PC-9 (cell line): ENCODE data around the gene TBC1D22A. TPM values are rescaled to one million over a fixed set of nuclear protein-coding genes. Genes with fewer than 3 reads are reported as not detected.

Experiments used
- BruUV-seq: library from RNA; stranded (reverse); fragments of 400-500 nt; replicated peaks from 2 replicates; lab custom pipeline; 2021; lab: Mats Ljungman, UMichigan
- CTCF ChIA-PET: fragments of 300-600 bp; sonication (Branson Sonifier 250); formaldehyde crosslinking; loops from one replicate; lab custom pipeline; 2022; ENCODE audit warnings: antibody characterized with exemption; lab: Charles Lee
- POLR2A ChIA-PET: fragments of 300-600 bp; sonication (Branson Sonifier 250); formaldehyde crosslinking; loops from one replicate; lab custom pipeline; 2022; ENCODE audit warnings: antibody characterized with exemption; ENCODE audit not compliant: unreplicated experiment; lab: Charles Lee
- DNase-seq, 2 experiments: peaks; one replicate each; pipeline versions ENCODE4 v3.0.0 to v3.0.0-alpha.2; 2015 to 2022; ENCODE audit warnings: mixed read lengths in 1 of 2
- H2AFZ ChIP-seq: fragments of 200-600 bp; sonication (generic); 2 replicates; pipeline ENCODE4 v1.8.1; 2017; ENCODE audit warnings: antibody characterized with exemption
- H3F3A ChIP-seq: fragments of 200-600 bp; sonication (generic); 2 replicates; pipeline ENCODE4 v1.8.1; 2017; ENCODE audit warnings: antibody characterized with exemption, mild to moderate bottlenecking, low read depth; ENCODE audit not compliant: insufficient read depth
- H3K27ac ChIP-seq: fragments of 200-600 bp; sonication (generic); 2 replicates; pipeline ENCODE4 v1.6.1; 2016; ENCODE audit warnings: mixed run types
- H3K27me3 ChIP-seq: fragments of 200-600 bp; sonication (generic); 2 replicates; pipeline ENCODE4 v1.6.1; 2016; ENCODE audit warnings: low read depth, mixed run types; ENCODE audit not compliant: insufficient read depth
- H3K36me3 ChIP-seq: fragments of 200-600 bp; sonication (generic); 2 replicates; pipeline ENCODE4 v1.6.1; 2016; ENCODE audit warnings: low read depth, mixed run types
- H3K4me1 ChIP-seq: fragments of 200-600 bp; sonication (generic); replicated peaks from 2 replicates; pipeline ENCODE4 v1.6.1; 2016; ENCODE audit warnings: mixed run types; ENCODE audit not compliant: insufficient read depth
- H3K4me2 ChIP-seq: fragments of 200-600 bp; sonication (generic); 2 replicates; pipeline ENCODE4 v1.6.1; 2017; ENCODE audit warnings: mixed run types
- H3K4me3 ChIP-seq: fragments of 200-600 bp; sonication (generic); 2 replicates; pipeline ENCODE4 v1.6.1; 2016; ENCODE audit warnings: mixed run types
- H3K79me2 ChIP-seq: fragments of 200-600 bp; sonication (generic); 2 replicates; pipeline ENCODE4 v1.6.1; 2017; ENCODE audit warnings: low read depth, mixed run types
- H3K9me2 ChIP-seq: fragments of 200-600 bp; sonication (generic); 2 replicates; pipeline ENCODE4 v1.8.1; 2017; ENCODE audit warnings: mild to moderate bottlenecking; ENCODE audit not compliant: insufficient read depth
- H3K9me3 ChIP-seq: fragments of 200-600 bp; sonication (generic); 2 replicates; pipeline ENCODE4 v1.8.1; 2016; ENCODE audit warnings: low read depth; ENCODE audit not compliant: insufficient read depth
- H4K20me1 ChIP-seq: fragments of 200-600 bp; sonication (generic); 2 replicates; pipeline ENCODE4 v1.8.1; 2017; ENCODE audit not compliant: insufficient read depth
- EZH2 ChIP-seq: fragments of 200-600 bp; sonication (generic); IDR thresholded peaks from 2 replicates; pipeline ENCODE4 v1.8.0; 2017; ENCODE audit warnings: antibody characterized with exemption, low read depth
- intact Hi-C: fragments of 100-400 bp; cut with micrococcal nuclease; formaldehyde crosslinking; loops from one replicate; pipeline ENCODE4 v1.10.0; 2022; ENCODE audit not compliant: unreplicated experiment
- total RNA-seq: library from RNA; stranded (reverse); gene quantifications from 2 replicates; pipeline ENCODE4 v1.2.3, GENCODE V29; 2021
- TF ChIP-seq, protein P1 (sequence below): fragments of 200-600 bp; sonication (generic); conservative IDR thresholded peaks from 2 replicates; pipeline ENCODE4 v1.6.1; 2017; ENCODE audit warnings: mixed run types, antibody characterized with exemption, mild to moderate bottlenecking, moderate library complexity

Gene TBC1D22A
- total RNA-seq, 1 experiment from 2014 or later: 40.3 TPM

DNA sequence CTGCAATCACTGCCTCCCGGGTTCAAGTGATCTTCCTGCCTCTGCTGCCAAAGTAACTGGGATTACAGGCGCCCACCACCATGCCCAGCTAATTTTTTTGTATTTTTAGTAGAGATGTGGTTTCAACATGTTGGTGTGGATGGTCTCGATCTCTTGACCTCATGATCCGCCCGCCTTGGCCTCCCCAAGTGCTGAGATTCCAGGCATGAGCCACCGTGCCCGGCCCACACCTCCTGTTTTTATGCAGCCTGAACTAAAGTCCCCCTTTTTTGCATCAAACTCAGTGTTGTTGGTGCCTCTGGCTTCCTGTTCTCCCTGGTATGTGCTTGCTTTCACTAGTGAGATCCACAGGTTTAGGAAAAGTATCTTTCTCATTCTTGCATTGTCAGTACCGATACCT is 4.2 kb downstream of the TBC1D22A start:
- Histone ChIP-seq H3K9me2 (no peaks in the 10 kb centered on the region), H3K4me1 (peaks cover 13% of the 10 kb centered on the region), H3K4me3 (no peak overlapping the region), H3K27me3 (no peaks in the 10 kb centered on the region), H3K79me2 (peaks cover 82% of the 10 kb centered on the region), H4K20me1 (peaks cover 42% of the 10 kb centered on the region), H3K27ac (no peak overlapping the region), H3K9me3 (no peaks in the 10 kb centered on the region), H2AFZ (no peak overlapping the region), H3F3A (peaks cover 17% of the 10 kb centered on the region; the same call in 1 of the 2 replicates), H3K36me3 (no peaks in the 10 kb centered on the region), H3K4me2 (no peak overlapping the region)
- ChIA-PET POLR2A (no interaction called here), CTCF (no interaction called here)
- no TSS peak for BruUV-seq
- TF ChIP-seq EZH2: no peak
- TF ChIP-seq, protein P1, sequence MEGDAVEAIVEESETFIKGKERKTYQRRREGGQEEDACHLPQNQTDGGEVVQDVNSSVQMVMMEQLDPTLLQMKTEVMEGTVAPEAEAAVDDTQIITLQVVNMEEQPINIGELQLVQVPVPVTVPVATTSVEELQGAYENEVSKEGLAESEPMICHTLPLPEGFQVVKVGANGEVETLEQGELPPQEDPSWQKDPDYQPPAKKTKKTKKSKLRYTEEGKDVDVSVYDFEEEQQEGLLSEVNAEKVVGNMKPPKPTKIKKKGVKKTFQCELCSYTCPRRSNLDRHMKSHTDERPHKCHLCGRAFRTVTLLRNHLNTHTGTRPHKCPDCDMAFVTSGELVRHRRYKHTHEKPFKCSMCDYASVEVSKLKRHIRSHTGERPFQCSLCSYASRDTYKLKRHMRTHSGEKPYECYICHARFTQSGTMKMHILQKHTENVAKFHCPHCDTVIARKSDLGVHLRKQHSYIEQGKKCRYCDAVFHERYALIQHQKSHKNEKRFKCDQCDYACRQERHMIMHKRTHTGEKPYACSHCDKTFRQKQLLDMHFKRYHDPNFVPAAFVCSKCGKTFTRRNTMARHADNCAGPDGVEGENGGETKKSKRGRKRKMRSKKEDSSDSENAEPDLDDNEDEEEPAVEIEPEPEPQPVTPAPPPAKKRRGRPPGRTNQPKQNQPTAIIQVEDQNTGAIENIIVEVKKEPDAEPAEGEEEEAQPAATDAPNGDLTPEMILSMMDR: no peak
- intact Hi-C loops: no loop called here
- no peak for DNase-seq

DNA sequence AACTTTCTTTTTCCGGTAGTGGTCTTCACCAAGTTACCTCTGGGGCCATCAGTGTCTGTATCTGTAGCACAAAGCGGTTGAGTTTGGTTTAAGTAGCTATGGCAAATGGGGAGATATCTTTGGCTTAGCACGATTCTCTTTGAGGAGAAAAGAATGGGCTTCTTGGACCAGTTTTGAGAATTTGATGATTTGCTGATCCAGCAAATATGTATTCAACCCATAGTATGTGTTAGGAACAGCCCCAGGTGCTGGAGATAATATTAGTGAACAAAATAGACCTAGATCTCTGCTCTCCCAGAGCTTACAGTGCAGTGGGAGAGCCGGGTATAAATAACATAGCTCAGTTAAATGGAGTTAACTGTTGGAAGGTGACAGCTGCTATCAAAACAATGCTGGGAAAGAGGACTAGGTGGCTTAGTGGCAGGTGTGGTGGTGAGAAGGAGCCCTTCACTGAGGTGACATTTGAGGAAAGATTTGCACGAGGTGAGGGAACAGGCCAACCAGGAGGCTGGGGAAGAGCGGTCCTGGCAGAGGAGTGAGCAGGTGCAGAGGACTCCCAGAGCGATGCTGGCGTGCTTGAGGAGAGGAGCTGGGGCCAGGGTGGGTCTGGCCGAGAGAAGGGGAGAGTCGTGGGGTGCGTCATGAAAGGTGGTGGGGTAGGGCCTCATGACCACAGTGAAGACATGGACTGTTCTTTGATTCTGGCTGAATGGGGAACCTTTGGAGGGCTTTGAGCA is 5.0 kb downstream of the TBC1D22A start:
- Histone ChIP-seq H3K9me2 (no peaks in the 10 kb centered on the region), H4K20me1 (peaks cover 42% of the 10 kb centered on the region), H3K36me3 (no peaks in the 10 kb centered on the region), H3F3A (peaks cover 17% of the 10 kb centered on the region; the same call in 1 of the 2 replicates), H3K4me2 (no peak overlapping the region), H3K9me3 (no peaks in the 10 kb centered on the region), H3K4me1 (peaks cover 12% of the 10 kb centered on the region), H3K27ac (no peak overlapping the region), H3K79me2 (peaks cover 76% of the 10 kb centered on the region), H3K4me3 (no peak overlapping the region), H2AFZ (no peak overlapping the region), H3K27me3 (no peaks in the 10 kb centered on the region)
- intact Hi-C loops: no loop called here
- no peak for TF ChIP-seq EZH2
- TF ChIP-seq, protein P1: no peak
- no TSS peak for BruUV-seq
- ChIA-PET CTCF (no interaction called here), POLR2A (no interaction called here)
- DNase-seq: no peak

DNA sequence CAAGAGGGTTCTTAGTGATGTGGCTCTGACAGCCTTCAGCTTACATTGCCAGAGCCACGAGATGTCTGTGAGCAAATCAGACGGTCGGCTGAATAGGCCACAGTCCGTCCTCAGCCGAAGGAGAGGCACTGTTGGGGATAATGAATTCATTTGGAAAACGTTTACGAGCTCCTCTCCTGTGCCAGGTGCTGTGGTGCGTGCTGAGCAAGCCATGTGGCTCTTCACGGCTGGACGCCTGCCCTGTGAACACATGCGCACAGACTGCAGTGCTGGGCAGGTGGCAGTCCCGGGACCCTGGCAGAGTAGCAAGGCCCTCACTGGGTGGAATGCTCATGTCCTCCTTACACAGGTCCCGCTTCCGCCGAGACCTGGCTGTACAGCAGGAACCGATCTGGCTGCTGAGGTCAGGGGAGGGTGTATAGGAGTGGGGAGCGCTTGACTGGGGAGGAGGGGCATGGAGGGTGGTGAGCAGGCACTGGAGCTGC is 6.8 kb downstream of the TBC1D22A start:
- Histone ChIP-seq H3F3A (peaks cover 19% of the 10 kb centered on the region), H3K4me3 (no peak overlapping the region), H3K36me3 (no peaks in the 10 kb centered on the region), H3K4me1 (peaks cover 11% of the 10 kb centered on the region), H3K9me3 (no peaks in the 10 kb centered on the region), H3K27me3 (no peaks in the 10 kb centered on the region), H3K4me2 (no peak overlapping the region), H2AFZ (no peak overlapping the region), H3K79me2 (peaks cover 70% of the 10 kb centered on the region), H3K27ac (no peak overlapping the region), H4K20me1 (peaks cover 45% of the 10 kb centered on the region), H3K9me2 (no peaks in the 10 kb centered on the region)
- DNase-seq: no peak
- intact Hi-C loops: no loop called here
- ChIA-PET POLR2A (no interaction called here), CTCF (interaction anchor here (0.6 kb wide), 1 partner anchor 817 kb away, joined by 3 read pairs; no protein-coding TSS in a partner anchor)
- no TSS peak for BruUV-seq
- TF ChIP-seq, protein P1: no peak
- no peak for TF ChIP-seq EZH2
